Measurements from ENCODE around the gene CCNL1.
"Not testable (repeated sequence)": the region's sequence is repeated elsewhere in the genome, so short reads cannot be mapped to it uniquely, and the experiment has no call there.

CCNL1 gene

DNA sequence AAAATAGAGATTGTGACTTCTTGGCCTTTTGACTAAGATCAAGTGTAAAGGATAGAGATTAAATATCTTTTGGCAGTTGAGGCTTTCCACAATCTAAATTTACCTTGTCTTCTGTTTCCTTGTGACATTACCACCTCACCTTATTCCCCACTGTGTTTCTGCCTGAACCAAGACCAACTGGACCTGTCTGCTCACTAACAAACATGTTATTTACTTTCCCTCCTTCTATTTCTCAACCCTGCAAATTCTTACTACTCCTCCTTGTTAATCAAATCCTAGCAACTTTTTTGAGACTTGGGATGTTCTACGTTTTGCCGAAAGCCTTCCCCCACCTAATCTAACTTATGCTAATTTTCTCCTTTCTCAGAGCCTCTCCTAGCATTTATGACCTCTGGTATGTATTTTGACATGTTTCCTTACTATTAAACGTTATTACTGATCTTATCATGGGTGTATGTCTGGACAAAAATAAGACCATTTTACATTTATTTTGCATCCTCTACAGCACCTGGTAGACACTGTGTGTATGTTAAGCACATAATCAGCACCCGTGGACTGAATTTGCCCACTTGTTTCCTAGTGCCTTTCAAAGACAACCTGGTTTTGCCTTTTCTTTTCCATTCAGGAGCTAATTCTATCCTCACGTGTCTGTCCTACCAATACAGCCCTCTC, 7.6 kb upstream of the CCNL1 start:
- no peak for DNase-seq

DNA sequence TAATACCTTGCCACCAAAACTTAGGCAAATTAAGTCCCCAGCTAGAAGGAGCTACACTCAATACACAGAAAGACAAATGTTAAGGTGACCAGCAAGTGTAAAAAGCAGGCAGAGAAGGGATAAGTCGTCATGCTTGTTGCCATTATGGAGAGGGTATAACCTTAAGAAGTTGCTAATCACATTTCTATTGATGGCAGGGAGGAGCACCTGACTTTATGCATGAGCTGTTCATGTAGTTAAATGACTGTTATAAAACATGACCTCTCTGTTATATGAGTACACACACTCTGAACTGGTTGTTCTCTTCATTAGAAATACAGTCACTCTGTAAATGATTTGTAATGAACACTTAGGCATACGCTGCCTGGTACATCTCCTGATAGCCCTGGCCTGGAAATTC, 6.6 kb upstream of the CCNL1 start:
- no peak for DNase-seq

DNA sequence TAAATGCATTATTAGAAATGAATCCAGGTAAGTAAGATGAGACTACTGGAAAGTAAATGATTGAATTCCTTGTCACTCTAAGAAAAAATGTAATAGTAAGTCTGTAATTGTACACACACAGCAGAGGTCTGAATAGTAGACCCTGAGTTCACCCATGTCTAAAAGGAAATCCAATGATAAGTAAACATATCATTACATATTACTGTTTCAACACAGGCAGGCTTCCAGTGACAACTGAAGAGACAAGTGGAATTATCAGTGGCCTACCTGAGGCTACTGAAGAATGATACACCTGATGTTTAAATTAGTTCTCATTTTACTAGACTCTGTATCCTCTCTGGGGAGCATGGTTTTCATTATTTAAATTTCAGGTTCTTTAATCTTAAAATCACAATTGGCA, 6.2 kb upstream of the CCNL1 start:
- no peak for DNase-seq

DNA sequence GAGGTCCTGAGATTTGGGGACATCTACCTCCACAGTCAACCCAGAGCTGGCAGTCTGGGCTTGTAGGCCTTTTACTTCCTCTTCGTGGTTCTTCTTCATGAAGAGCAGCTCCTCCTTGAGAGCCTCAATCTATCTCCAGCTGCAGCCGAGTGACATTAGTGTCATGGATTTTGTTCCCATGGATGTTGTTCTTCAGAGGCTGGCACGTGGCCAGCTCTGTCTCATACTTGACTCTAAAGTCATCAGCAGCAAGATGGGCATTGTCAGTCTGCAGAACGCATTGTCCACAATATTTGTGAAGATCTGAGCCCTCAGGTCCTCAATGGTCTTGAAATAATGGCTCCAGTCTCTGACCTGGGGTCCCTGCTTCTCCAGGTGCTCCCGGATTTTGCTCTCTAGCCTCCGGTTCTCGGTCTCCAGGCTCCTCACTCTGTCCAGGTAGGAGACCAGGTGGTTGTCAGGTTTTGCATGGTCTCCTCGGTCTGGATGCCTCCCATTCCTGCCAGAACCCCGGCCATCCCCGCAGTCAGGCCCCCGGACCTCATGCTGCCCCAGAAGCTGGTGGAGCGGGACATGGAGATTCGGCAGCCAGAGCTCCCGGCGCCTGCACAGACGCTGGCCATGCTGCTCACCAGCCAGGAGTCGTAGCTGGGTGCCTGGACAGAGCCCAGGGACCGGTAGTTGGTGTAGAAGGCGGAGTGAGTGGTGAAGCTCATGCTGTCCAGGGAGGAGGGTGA, 3.4 kb upstream of the CCNL1 start:
- no peak for DNase-seq

DNA sequence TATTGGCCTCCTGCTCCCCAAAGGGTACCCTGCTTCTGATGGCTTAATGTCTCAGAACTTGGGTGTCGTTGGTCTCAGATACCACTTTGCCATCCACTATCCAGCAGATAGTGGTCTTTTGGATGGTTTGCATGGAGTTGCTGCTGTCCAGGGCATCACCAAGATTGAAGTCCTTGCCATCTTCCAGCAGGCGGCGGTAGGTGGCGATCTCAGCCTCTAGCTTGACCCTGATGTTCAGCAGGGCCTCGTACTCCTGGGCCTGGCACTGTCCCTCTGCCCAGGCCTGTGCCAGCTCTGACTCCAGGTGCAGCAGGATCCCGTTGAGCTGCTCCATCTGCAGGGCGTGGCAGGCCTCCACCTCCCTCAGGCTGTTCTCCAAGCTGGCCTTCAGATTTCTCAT, 2.7 kb upstream of the CCNL1 start:
- not testable (repeated sequence) for DNase-seq

DNA sequence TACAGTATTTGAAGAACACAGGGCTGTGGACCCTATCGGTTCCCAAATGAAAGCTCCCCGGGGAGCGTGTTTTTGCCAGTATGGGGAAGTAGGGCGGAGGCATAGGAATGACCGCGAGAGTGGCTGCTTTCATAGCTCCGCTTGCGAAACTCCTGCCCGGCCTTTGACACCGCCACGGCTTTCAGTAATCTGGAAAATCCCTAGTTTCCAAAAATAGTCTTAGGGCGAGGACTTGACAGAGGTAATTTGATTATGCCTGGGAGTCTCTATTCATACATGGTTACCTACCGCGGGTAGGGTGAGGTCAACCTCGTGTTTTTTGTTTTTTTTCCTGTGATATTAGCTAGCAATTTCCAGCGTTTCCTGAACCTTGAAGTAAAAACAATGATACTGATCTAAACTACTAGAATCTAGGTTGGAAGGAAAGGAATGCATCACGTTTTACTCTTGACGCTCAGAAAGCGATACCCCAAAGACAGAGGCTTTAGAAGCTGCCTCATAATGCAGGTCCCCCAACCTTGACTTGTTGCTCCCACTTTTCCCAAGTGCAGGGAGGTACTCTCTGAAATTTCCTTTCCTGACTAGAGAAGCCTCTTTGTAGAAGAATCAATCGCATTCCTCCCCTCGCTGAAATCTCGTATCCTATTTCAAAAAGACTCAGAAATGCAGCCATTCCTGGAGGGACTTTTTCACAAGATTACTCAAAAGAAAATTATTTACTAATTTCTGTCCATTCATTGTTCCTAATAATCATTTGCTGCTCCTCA, 894 bp upstream of the CCNL1 start:
- peak; percentile 55 to 76 for DNase-seq

DNA sequence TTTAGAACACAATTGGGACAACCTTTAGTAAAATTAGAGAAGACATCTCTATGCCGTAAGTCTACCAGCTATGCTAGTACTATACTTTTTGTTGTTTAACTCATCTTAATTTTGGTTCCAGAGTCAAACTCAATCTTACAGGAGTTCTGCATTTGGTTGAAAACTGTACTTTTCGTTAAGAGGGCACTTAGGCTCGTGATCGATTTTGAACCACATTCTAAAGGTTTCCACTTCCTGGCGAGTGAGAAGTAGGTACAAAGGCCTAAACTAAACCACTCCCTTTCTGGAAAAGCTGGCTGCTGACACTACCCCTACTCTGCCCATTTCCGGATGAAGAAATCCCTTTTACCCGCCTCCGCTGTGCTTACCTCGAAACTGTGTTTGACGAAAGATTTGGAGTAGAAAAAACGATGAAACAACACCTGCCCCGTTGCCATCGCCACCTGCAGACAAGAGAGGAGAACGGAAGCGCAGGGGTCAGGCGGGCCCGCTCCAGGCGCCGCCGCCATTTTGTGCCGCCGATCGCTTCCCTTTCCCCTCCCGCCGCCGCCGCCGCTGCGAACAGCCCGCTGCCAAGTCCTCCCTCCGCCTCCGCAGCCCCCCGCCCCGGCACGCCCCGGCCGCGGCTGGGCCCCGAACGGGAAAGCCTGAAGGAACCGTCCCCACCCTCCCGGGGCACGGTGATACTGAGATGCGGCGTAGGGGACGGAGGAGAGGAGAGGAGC, 748 bp downstream of the CCNL1 start:
- DNase-seq, result peak; percentile 21 to 52

DNA sequence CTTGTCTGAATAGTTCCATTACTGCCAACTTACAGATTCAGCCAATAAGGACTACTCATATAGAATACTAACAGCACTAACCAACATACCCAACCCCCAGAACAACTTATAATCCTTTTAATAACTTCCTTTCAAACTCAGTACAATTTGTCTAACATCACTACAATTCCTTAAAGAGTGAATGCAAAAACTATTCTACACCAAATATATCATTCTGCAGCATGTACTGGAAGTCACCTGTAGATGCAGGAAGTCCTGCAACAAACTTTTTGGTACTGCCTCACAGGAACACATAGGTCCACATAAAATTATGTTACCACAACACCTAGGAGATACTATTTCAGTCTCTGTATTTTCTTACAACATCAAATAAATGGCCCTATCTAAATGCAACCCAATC, 2.1 kb downstream of the CCNL1 start:
- no peak for DNase-seq

DNA sequence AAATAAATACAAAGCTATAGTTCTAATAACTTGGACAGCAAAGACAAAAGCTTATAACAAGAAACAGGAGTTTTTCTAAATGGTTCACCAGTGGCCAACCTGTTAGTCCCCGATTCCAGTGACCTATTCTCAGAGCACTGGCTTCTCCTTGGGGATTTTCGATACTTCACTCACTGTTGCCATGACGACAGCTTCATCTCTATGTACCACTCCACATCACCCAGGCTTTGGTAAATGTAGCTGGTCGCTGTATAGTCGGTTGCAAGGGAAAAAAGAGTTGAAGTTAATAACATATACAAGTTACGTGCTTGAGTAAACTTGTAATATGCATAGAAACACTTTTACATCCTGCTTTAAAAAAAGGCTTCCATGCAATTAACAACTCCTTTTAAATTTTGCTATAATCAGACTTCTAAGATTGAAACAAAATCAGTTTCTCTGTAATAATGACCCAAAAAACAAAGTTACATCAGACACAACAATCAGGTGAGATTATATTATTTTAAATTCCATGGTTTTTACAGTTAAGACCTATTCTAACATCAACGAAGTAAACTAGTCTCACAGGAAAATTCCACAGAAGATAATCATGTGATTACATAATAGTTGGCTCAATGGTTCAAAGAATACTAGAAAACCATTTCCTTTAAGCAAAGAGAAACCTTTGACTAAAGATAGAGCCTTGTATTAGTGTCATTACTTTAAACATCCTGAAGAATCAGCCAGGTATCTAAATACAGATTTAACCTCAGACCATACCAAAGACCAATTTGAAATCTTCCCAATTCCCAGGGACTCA, 2.9 kb downstream of the CCNL1 start:
- peak; percentile 29 to 75 for DNase-seq

DNA sequence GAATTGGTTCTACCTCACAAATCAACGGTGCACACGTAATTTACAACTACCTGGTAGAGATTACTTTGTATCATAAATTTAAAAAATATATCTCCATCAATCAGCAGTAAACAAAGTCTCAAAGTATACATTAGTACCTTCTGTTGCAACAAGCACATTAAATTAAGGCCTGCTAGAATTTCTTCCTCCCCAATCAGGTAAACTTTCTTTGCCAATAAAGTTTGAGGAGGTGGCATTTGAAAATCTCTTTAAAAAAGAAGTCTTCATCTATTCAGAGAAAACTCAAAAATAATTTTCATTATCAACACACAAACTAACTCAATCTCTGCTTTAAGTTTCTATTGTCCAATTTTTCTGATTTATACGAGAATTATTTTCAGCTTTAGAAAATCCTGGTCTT, 4.4 kb downstream of the CCNL1 start:
- no peak for DNase-seq

DNA sequence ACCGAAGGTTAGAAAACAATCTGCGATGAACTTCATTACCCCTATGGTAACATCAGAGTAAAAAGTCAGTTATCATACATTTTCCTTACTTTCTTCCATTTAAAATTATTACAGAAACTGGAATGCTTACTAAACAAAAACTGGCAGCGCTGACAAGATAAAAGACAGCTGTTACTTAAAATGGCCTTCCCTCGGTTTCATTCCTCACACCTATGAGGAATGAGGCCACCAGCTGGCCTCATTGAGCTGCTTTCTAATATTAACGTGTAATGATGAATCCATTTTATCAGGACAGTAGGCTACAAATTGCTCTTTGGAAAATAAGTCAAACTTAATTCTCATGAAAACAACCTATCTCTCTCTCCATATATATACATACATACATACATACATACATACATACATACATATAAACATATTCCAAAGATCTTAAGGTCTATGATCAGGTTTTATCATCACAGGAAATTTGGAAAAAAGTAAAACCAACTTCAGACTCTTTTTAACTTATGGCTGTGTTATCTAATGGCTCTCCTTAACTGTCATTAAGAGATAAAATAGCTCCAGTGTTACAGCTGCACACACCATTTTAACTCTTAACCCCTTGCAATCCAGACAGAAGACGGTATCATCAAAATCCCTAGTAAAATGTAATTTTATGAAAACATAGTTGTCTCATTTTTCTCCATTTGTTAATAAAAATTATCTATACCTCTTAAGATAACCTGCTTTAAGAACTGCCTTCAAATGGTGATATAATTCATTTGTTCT, 5.2 kb downstream of the CCNL1 start:
- peak in 1 of 2 experiments; percentile 15 for DNase-seq

DNA sequence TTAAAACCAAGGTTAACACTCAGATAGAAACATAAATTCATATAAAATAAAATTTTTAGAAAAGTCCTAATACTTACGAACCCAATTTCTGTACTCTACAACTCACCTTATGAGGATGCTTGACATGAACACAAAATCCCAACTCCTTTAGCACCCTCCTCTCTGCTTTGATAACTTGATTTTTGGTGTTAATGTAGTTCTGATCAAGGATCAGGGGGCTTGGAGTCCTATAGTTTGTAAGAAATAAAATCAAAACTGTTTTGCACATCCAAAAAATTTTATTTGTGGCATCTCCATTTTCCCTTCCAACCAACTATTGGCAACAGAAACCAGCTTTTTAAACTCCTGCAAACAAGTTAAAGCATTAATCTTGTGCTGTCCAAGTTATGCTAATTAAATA, 7.0 kb downstream of the CCNL1 start:
- DNase-seq, result no peak

DNA sequence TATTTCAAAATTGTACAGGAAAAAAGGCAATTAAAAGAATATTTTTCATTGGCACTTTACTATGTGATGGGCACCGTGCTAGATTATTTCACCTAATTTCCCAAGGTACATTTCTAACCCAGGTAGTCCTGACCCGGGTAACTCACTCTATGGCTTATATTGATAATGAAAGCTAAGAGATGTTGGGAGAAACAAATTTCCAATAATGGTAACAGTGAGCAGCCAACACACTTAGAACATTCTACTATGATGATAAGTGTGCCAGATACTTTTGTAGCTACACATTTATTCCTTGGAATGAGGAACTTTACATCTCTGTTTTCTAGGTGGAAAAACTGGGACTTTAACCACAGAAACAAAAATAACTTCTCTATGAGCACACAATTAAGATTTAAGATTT, 7.5 kb downstream of the CCNL1 start:
- no peak for DNase-seq

DNA sequence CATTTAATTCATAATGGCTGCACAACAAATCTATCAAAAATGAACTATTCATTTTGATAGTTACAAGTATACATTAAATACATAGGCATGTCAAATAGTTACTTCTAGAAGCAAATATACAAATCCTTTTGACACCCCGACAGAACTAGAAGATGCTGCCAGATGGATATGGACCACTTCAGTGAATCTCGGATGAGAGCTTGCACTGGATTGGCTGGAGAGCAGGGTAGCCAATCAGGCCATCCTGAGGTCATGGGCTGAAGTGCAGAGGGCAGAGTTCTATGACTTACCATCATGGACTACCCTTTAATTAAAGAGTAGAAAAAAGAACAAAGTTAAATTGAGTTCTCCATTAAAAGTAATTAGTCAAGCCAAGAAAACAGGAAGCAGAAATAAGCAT, 8.3 kb downstream of the CCNL1 start:
- peak; percentile 14 to 62 for DNase-seq

DNA sequence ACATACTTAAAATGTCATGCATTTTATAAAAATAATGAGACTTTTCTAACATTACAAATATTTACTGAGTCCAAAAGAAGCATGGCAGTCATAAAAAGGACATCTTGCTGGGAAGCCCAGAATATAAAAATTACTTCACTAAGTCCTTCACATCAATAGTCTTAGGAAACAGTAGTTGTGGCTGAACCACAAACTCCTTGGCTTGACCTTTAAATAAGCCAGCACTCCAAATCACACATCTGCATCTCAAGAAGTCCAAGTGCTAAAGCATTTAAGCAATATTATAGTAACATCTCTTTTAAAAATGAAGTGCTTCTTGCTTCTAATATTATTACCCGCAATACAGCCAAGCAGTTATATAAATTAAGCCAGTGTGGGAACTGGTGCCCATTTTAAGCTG, 8.8 kb downstream of the CCNL1 start:
- DNase-seq, result no peak

DNA sequence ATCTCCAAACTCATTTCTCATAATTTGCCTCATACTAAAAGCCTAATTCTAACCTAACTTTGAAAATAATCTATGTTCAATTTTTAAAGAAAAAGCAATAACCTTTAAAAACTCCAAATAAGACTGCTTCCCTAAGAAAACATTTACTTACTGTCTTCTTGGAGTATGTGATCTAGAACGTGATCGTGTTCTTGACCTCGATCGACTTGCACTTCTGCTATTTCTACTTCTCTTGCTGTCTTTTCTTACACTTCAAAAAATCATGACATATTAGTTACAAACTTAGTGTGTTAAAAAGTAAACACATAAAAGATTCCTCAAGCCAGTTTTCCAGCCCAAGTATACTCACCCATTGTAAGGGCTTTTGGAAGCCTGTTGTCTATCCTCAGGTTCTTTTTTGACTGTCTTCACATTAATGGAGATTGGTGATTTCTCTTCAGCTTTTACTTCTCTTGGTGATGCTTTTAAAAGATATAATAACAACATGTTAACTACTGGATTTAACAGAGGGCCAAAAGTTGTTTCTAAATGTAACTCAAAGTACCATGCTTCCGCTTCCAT, 10.7 kb downstream of the CCNL1 start:
- DNase-seq, result no peak

DNA sequence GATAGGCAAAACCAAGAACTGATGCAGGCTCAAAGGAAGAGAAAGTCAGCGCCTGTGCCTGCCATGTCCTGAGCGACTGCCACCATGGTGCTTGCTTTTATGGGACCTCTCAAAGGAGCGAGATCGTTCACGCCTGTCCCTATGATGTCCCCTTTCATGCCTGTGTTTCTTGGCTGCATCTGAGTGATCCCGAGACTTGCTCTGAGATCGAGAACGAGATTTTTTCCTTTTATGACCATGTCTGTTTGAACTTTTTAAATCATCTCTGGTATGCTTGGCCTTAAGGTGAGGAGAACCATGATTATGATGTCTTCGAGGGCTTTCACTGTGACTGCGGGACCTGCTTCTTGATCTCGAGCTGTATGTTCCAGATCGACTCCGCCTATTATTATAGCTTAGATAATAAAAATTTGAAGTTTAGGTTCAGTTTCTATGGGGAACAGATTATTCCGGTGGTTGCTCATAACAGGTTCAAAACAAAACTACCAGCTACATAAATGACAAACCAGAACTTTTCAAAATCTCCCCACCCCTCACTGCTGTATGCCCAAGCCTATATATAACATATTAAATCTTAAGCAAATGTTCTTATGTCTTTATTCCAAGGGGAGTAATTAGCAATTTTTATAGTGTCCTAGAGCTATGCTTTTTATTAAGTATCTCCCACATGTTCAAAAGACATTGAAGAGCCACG, 11.6 kb downstream of the CCNL1 start:
- no peak for DNase-seq

DNA sequence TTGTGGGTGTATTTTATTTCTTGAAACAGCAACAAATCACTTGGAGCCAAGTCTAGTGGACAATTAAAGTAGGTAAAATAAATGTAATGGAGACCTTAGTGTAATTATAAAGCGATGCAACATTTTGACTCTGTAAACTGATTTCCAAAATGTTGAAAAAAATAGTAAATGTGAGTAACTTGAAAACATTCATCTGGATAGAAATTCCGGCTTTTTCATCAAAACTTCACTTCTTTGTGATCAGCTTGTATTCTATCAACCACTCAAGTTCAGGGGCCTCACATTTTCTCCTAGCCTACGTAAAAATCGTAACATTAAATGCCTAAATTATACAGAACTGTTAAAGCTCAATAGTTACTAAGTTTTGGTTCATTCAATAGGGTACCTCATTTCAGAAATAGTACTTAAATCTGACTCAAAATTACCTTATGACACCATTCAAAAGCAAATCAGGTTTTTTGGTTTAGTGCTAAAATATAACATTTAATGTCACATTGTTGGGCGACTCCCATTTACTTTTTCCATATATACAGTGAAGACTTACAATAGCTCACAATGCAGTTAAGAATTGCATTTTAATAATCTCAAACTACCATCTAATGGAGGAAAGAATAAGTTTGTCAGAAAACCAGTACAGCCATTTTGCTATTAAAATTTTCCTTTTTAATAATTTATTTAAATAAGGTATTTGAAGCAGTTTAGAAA, 12.7 kb downstream of the CCNL1 start:
- no peak for DNase-seq

DNA sequence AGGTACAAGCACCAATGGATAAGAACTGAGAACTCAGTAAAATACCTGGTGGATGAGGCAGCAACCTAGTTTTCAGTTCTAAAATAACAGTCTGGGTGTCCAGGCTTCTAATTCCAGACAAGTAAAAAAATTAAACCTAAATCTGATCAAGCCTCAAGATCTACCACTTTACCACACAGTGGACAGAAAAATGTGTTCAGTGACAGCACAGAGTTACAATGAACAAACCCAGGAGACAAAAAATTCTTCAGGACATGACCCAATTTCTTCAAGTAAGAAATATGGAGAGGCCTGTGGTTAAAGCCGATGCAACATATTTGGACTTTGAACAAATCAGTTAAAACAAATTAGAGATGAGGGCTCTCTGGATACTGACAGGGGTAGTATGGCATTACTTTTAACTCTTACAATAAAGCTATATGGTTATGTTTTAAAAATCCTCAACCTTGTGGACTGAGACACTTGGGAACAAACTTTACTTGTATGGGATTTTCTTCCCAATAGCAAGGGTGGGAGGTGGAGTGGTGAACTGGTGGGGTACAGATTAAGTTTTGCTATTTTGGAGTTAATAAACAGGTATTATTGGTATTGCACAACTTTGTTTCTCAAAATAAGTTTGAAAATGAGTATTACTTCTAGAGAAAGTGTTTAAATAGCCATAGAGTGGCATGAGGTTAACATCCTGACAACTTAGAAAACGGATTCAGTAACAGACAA, 14.2 kb downstream of the CCNL1 start:
- no peak for DNase-seq

Data from NCI-H524 (cell line).